Measurements from ENCODE around the gene STX8.

- no peak for TF ChIP-seq CTCF (IDR thresholded peaks at IDR 0.05)
- no peak for TF ChIP-seq FOSL2 (IDR thresholded peaks at IDR 0.05; ENCODE audit: borderline replicate concordance, low read depth)
- no peak for TF ChIP-seq TCF12 (IDR thresholded peaks at IDR 0.05)
- TF ChIP-seq CHD2 (IDR thresholded peaks at IDR 0.05; ENCODE audit: low read length, partially characterized antibody), result no peak
- TF ChIP-seq SMC3 (IDR thresholded peaks at IDR 0.05; ENCODE audit: low read depth, low read length), result no peak
- TF ChIP-seq NFIC (IDR thresholded peaks at IDR 0.05; ENCODE audit: borderline replicate concordance), result no peak
- no peak for TF ChIP-seq RAD21 (IDR thresholded peaks at IDR 0.05; ENCODE audit: low read length)
- no peak for TF ChIP-seq USF1 (IDR thresholded peaks at IDR 0.05; ENCODE audit: borderline replicate concordance, low read depth)
- TF ChIP-seq TAF1 (IDR thresholded peaks at IDR 0.05; ENCODE audit: borderline replicate concordance, low read depth, low read length), result no peak
- TF ChIP-seq POLR2AphosphoS5 (IDR thresholded peaks at IDR 0.05; ENCODE audit: low read depth, low read length), result no peak
- TF ChIP-seq PBX3 (IDR thresholded peaks at IDR 0.05), result no peak
- no peak for TF ChIP-seq TEAD4 (IDR thresholded peaks at IDR 0.05; ENCODE audit: borderline replicate concordance, insufficient read depth)
- no peak for TF ChIP-seq REST (IDR thresholded peaks at IDR 0.05; ENCODE audit: low read depth, low read length)
- no peak for TF ChIP-seq ELF1 (IDR thresholded peaks at IDR 0.05)
Measured at GRCh38 chr17:9468532-9468931, 107.1 kb downstream of the STX8 start.

All from SK-N-SH (cell line).